Stimulated activated CD8-positive, alpha-beta memory T cell treated with anti-CD3 and anti-CD28 coated beads, Interleukin-12 subunit alpha, Interleukin-12 subunit beta, amount 100 ng/mL, for 24 hours (primary cell): ENCODE measurements around the gene SLC36A1.
A peak's percentile ranks its signal among the peaks of the same experiment; 100 is the strongest.
"Not testable (repeated sequence)": the region's sequence is repeated elsewhere in the genome, so short reads cannot be mapped to it uniquely, and the experiment has no call there.

Experiments
- DNase-seq: peaks from one replicate; pipeline ENCODE4 v3.0.0-alpha.2; 2020; ENCODE audit errors: extremely low read depth

Gene SLC36A1

DNA sequence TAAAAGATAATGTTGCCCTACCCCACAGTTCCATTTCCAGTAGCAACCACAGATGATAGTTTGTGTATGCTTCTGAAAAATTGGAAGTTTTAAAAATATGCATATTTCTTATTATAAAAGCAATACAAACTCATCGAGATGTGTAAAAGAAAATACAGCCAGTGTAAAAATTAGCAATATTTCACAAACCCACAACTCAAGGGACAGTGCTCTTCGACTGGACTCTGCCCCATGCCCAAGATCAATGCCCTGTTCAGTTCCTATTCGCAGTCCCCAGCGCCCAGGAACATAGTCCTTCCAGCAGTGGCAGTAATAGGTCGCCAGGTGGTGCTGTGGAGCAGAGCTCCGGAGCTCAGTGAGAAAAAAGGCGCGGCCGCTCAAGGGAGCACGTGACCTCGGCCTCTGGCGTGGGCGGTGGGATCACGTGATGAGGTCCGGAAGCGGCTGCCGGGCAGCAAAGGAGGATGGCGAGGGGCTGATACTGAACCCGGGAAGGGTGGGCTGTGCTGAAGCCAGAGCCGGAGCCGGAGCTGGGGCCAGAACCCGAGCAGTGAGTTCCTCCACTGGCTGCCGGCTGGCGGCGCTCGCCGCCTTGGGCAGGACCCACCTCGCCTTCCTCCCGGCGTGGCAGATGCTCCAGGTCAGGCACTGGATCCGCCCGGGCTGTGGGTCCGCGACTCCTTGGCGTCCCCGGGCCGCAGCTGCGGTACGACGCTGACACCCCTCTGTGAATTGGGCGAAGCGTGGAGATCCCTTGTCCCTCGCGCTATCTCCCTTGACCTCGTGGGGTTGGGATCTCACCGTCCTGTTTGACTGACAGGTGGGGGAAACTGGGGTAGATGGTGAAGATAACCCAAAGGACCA, at the start of gene SLC36A1:
SLC36A1 (plus strand) TSS at position 430 of the 864 bp plus-strand sequence. CDS start 11,190 bp downstream, outside the sequence.
- peak; percentile 89 for DNase-seq

DNA sequence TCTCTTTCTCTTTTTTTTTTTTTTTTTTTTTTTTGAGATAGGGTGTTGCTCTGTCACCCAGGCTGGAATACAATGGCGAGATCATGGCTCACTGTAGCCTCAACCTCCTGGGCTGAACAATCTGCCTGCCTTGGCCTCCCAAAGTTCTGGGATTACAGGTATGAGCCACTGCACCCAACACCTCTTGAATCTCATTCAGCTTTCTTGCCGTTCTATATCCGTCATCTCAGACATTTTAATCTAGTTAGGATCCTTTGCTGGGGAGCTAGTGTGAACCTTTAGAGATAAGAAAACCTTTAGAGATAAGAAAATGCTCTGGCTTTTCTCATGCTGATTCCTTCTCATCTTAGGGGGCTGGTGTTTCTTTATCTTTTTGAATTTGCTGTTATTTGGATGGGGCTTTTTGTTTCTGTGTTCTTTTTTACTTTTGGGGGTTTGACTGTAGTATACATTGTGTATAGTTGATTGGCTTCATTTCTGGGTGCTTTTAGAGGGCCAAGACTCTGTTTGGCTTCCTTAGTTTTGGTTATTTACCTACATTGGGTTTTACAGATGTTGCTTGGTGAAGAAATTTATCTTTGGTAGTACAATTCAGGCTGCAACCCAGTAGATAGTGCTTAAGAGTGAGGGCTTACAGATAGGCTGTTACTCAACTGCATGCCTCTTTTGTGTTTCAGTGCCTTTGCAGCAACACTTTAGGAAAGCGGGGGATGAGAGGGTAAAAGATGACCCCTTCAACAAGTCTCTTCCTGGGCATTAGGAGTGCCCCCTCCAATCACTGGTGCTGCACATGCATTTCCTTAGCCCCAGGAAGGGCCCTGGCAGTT, 41.9 kb upstream of the SLC36A1 start:
- no peak for DNase-seq

DNA sequence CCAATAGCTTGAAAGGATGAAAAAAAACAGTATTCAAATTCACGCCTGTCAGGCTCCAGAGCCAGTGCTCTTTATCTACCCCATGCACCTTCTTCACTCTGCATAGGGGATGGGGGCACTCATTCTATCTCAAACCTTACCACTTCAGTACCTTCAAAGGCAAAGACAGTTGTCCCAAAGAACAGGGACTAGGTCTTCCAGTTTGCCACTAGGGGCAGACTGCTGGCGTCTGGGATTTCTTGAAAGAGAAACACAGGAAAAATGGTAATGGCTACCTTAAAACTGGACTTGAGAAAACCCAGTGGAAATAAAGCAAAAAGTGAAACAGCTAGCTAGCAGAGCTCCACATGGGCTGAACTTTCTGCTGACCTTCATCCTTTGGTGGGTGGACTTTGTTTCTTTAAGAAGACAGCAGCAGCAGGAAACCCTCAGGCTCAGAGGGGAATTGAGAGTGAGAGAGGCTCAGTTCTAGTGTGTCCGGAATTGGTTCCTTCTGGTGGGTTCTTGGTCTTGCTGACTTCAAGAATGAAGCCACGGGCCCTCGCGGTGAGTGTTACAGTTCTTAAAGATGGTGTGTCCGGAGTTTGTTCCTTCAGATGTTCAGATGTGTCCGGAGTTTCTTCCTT, 41.0 kb upstream of the SLC36A1 start:
- no peak for DNase-seq

DNA sequence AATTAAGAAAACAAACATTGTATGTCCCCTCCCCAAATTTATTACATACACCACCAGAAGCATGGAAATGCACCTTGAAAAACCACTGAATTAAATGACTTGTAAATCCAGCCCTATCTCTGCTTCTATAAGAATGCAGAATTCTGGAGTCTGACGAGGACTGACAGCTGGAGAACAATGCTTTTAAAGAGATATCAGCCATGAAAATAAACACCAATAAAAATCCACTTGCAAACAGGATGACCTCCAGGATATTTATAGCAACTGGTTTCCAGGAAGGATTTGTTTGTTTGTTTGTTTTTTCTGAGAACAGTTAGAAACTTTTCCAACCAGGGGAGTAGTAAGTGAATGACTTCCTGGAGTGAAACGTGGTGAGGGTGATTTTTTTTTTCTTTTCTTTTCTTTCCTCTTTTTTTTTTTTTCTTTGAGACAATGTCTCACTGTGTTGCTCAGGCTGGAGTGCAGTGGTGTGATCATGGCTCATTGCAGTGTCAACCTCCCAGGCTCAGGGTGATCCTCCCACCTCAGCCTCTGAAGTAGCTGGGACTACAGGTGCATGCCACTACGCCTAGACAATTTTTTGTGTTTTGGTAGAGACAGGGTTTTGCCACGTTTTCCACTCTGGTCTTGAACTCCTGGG, 38.7 kb upstream of the SLC36A1 start:
- no peak for DNase-seq

DNA sequence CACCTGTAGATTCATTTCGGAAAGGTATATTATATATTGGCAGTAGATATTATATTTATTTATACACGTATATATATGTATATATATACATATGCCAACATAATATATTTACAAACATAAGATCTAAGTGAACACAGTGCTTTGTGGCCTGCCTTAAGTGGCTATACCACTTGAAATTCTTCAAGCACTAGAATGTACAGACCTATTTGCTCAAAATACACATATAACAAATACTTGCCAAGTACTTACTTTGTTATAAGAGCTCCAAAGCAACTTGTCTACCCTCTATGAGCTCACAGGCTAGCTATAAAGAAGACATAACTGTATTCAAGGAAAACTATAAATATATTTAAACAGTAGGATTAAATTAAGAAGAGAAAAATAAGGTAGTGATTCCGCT, 33.6 kb upstream of the SLC36A1 start:
- DNase-seq, result no peak

DNA sequence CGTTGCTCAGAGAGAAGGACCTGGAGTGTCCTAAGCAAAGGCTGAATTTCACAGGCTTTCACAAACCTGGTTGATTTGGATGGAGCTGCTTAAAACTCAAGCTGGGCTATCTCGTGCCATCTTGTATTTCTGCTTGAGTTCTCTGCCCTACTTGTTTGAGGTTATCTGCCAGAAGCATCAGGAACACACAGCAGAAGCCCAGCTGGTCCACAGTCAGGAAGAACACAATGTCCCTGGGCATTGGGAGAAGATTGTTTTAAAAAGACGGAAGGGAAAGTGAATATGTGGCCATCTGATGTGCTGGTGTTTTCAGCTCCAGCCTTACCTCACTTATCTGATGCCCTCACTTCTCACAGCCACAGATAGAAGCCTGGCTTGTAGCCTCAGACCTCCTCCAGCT, 32.9 kb upstream of the SLC36A1 start:
- DNase-seq, result no peak

DNA sequence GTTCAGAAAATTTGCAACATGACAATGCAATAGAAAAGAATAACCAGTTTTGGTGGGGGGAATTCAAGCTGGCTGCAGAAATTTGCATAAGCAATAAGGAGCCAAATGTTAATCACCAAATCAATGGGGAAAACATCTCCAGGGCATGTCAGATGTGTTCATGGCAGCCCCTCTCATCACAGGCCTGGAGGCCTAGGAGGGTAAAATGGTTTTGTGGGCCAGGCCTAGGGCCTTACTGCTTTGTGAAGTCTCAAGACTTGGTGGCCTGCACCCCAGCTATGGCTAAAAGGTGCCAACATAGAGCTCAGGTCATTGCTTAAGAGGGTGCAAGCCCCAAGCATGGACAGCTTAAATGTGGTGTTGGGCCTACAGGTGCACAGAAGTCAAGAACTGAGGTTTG, 29.7 kb upstream of the SLC36A1 start:
- no peak for DNase-seq

DNA sequence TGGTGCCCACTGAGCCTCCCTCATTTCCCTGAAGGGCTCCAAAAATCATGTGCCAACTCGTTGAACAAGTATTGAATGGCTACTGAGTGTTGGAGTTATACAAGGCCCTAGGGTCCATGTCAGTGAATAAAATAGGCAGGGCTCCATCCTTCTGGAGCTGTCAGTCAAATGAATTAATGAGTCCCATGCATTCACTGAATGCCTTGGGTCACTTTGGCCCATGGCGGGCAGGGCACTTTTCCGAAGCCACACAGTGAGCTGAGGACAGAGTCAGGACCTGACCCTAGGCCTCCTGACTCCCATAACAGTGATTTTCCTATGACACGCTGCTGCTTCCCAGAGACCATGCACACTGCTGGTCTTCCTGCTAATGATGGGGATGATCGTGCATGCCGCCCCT, 27.3 kb upstream of the SLC36A1 start:
- DNase-seq, result no peak

DNA sequence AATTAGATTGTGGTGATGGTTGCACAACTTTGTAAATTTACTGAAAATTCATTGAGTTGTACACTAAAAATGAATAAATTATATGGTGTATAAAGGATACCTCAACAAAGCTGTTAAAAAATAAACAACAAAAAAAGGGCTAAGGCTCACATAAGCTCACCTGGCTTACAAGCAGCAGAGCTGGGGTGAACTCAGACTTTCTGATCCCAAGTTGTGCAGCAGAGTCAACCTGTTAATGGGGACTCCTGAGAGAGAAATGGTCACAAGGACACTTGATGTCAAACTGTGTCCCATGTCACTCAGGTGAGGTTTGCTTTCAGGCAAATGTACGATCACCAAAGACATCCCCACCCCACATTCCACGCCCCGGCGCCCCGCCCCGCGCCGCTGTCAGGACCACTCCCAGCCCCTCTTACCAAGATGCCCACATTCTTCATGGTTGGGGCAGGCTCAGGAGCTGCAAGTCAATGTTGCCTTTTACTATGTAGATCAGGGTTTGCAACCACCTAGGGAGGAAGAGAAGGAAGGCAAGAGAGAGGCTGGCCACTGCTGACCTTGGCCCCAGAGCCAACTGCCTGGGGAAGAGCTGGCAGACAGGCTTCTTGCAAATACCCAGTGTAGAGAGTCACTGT, 22.4 kb upstream of the SLC36A1 start:
- no peak for DNase-seq

DNA sequence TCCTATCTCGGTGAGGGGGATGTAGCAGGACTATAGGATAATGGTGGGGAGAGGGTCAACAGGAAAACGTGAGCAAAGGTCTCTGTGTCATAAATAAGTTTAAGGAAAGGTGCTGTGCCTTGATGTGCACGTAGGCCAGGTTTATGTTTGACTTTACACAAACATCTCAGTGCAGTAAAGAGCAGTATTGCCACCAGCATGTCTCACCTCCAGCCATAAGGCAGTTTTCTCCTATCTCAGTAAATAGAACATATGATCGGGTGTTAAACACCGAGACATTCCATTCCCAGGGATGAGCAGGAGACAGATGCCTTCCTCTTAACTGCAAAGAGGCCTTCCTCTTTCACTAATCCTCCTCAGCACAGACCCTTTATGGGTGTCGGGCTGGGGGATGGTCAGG, 21.1 kb upstream of the SLC36A1 start:
- not testable (repeated sequence) for DNase-seq

DNA sequence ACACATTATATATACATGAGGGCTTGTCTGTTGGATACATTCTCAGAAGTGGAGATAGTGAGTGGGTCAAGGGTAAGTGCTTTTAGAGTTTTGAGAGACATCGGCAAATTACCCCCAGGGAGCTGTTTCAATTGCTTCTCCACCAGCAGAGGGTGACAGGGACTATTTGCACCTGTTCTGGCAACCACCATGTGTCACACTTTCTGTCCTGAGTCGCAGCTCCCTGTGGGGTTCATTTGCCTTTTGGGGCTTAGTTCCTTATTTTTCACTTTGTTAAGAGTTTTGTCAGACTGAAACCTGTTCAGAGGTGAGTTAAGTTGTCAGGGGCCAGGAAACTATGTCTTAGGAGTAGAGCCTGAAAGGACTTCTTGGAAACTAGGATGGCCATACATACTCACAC, 20.1 kb upstream of the SLC36A1 start:
- DNase-seq, result no peak

DNA sequence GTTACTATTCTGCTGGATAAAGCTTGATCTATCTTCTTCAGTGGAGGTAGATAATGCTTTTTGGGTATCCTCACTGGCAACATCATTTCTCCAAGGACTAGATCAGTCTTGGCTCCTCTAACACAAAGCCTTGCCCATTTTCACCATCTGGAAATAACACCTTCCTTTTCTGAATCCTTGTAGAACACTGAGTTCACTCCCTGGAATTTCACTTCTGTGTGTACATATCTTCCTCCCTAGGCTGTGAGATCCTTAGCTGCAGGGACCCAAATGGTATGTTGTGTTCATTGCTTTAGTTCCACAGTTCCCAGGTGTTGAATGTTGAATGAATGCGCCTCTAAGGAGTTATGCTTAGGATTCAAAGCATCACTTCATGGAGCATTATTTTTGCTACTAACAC, 16.7 kb upstream of the SLC36A1 start:
- DNase-seq, result no peak

DNA sequence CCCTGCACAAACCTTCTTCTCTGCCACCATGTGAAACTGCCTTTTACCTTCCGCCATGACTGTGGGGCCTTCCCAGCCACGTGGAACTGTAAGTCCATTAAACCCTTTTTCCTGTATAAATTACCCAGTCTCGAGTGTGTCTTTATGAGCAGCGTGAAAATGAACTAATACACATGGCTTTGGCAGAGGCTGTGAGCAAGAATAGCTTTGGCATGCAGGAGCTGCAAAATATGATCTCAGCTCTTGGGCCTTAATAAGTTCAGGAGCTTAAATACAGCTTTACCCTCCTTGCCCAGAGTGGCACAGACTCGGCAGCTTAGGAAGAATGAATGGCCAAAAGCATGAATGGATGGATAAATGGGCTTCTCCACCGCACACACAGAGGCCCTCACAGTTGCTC, 15.7 kb upstream of the SLC36A1 start:
- DNase-seq, result no peak

DNA sequence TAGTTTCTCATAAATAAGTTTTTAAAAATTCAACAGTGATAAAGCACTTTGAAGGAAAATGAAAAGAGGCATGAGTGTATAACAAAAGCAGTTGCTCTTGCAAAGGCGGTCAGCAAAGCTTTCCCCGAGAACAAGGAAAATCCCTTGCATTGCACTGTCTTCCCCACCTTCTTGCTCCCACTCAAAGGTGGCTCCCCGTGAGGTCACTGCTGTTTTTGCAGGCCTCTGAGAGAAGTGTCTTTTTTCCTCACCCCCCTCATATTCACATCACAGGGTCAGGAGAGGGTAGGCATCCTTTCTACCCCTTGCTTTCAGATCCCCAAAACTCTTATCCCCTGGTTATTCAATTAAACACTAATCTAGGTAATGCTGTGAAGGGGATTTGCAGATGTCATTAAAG, 15.2 kb upstream of the SLC36A1 start:
- no peak for DNase-seq

DNA sequence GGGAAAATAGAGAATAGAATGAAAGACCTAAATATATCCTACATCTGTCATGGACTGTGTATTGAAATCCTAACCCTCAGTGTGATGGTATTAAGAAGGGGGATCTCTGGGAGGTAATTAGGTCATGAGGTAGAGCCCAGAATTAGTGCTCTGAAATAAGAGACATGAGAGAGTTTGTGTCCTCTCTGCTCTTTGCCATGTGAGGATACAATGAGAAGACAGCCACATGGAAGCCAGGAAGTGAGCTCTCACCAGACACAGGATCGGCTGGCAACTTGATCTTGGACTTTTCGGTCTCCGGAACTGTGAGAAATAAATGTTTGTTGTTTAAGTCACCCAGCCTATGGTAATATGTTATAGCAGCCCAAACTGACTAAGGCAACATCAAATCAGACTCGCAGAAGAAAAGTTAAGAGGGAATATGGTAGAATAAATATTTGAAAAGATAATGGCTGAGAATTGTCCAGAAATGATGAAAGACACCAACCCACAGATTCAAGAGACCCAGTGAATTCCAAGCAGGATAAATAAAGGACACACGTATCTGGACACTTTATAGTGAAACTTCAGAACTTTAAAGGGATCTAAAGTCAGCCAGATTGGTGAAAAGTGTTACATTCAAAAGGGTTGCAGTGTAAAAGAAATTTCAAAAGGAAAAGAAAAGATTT, 12.7 kb upstream of the SLC36A1 start:
- no peak for DNase-seq

DNA sequence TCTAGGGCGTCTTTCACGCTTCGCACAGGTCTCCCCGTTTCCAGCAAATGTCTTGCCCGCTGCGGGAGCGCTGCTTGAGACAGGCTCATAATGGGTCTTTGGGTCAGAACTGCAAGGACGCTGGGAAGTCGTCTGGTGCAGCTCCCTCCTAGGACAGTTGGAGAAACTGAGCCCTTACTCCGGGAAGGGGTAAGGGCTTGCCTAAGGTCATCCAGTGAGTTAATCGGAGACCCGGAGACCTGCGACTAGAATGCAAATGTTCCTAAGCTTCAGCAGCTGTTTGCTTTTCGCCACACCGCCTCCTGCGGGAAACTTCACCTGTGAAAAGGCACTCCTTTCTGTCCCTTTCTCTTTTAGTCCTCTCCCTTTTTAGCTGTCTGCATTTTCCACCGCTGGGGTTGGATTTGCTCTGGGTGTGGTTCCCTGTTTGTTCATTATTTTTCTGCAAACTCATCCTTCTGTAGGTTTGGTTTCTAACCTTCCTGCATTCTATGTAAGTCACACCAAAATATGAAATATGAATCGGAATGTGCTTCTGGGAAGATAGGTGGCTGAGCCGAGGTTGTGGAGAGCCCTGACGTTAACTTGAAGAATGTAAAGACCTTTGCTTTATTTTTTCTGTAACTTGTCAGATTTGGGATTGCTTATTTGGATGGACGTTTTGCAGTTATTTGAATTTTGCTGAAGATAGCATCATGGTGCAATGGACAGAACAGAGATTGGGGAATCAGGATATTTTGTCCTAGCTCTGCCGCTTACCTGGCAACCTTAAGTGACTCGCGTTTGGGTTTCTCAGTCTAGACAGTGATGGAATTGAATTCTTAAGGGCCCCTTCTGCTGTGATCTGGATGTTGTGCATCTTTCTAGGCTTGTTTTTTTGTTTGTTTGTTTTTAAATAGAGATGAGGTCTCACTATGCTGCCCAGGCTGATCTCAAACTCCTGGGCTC, 909 bp downstream of the SLC36A1 start:
- no peak for DNase-seq

DNA sequence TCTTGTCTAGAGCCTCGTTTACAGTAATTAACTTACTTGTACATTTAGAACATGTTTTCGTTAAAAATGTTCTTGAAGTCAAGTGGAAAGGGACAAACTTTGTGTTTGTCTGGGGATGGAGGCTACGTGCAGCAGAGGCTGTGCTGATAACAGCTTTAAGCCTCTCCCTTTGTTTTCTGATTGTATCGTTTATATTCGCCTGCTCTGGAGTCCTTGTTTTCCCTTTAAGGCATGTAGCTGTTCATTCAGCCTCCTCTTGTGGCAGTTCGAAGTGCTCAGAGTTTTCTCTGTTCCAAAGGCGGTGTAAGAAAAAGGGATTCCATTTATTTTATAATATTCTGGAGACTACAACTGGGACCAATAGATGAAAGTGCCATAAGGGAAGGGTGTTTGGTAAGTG, 1.9 kb downstream of the SLC36A1 start:
- no peak for DNase-seq

DNA sequence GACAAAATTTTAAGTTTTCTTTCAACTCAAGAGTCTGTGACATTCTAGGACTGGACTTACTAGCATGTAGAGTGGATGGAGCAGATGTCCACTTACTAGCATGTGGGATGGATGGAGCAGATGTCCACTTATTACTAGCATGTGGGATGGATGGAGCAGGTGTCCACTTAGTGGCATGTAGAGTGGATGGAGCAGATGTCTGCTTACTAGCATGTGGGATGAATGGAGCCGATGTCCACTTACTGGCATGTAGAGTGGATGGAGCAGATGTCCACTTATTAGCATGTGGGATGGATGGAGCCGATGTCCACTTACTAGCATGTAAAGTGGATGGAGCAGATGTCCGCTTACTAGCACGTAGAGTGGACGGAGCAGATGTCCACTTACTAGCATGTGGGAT, 2.4 kb downstream of the SLC36A1 start:
- DNase-seq, result no peak

DNA sequence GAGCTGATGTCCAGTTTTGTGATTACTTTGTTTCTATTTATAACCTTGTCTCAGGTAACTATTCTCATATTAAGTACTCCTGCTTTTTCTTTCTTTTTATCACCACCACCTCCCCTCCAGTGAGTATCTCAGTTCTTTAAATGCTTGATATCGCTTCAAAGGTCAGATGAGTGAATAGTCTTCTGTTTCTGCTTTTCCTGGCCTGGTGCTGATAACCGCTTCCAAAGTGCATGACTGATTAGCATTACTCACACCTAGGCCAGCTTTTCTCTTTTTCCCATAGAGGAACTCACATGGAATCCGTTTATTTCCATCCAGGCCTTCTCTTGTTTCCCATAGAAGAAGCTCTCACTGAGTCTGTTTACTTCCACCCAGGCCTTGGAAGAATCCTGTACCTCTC, 3.2 kb downstream of the SLC36A1 start:
- DNase-seq, result no peak
